ENCODE data around the gene C10orf120.

GRCh38 chr10:122659126-122659525, 40.5 kb downstream of the C10orf120 start:
- TF ChIP-seq POLR2AphosphoS5 (IDR thresholded peaks at IDR 0.05) (no peak), CTCF (IDR thresholded peaks at IDR 0.05 in 8 of 11, conservative IDR thresholded peaks at IDR 0.05 in 3 of 11) (no peak)
